Superior temporal gyrus (tissue), 1 donor: Measurements from ENCODE around the gene CHST11.
"Not testable (repeated sequence)": the region's sequence is repeated elsewhere in the genome, so short reads cannot be mapped to it uniquely, and the experiment has no call there.

Source experiments
- DNase-seq: peaks from one replicate; pipeline ENCODE4 v3.0.0-alpha.2; 2016; ENCODE audit errors: extremely low spot score

CHST11 gene

DNA sequence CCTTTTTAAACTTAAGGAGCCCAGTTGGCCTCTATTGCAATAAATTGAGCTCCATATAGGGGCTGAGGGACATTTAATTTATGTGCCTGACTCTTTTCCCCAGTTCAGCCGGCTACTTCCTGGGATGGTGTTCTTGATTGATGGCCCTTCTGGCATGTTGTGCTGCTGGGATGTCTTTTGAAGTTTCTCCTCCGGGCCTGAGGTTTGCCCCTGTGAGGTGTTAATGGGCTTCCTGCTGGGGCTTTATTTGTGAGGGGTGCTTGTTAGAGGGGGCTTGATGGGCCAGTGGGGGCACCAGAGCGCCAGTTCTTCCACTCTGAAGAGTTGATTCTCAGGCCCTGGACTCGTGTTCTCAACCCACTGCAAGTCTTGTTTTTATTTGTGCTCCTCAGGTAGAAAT is 69.6 kb downstream of the CHST11 start:
- no peak for DNase-seq

DNA sequence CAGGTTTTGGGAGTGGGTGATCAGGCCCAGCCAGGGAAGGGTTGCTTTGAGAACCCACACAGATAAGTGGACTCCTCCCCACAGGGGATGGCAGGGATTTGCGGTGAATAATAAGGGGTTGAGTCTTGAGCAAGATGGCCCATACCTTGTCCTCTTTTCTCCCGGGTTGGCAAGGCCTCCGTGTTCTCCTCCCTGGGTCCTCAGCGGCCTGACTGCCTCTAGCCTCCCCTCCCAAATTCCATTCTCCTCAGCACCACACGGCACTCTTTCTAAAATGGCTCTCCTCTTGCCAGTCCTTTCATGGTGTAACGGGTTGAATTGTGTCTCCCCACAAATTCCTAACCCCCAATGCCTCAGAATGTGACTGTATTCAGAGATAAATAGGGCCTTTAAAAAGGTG is 70.0 kb downstream of the CHST11 start:
- no peak for DNase-seq

GRCh38 chr12:104527653-104528052 is 70.9 kb downstream of the CHST11 start:
- DNase-seq: not testable (repeated sequence)

GRCh38 chr12:104529130-104529874 is 72.6 kb downstream of the CHST11 start:
- DNase-seq: no peak

GRCh38 chr12:104532636-104533035 is 75.9 kb downstream of the CHST11 start:
- no peak for DNase-seq

DNA sequence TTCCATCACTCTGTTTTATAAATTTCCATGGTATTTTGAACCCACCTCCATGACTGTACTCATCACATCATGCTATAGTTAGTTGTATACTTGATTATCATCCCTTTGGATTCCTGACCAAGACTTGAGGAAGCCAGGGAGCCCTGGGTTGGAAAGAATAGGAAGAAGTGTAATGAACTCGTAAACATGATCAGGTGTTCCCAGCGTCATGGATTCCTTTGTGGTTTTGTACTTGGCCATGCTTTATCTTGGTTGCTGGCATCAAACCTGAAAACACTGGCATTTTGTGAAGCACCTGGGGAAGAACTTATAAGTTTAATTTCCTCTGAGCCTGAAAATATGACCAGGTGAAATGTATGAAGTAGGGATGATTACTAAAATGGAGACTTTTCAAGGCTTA is 76.4 kb downstream of the CHST11 start:
- DNase-seq: no peak

DNA sequence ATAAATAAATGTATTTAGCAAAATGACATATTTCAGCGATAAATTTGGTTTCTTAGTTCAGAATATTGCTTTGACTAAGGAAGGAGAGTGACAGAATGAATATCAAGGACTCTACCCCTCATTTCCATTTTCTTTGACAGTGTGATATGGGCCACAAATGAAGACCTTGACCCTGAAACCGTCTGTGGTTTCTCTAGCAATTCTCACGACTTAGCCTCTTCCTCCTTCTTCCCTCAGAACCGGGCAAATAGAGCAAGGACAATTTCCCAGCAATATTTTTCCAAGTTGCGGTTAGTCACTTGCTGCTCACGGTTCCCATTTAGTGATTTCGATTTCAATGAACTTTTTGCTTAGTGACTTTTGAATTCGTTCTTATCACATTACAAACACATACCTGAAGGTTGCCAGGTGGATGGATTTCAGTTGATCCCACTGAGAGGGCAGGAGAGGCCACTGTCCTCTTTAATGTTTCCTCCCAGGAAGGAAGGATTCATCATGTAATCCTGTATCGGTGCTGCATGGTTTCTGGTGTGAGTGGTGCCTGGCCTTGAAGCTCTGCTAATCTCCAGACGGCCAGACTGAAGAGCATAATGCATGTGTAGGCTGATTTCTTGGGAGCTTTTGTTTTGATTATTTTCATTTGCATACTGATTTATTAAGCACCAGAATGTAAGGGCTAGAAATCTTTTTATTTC is 77.6 kb downstream of the CHST11 start:
- no peak for DNase-seq

GRCh38 chr12:104534857-104535248 is 78.1 kb downstream of the CHST11 start:
- DNase-seq: no peak

GRCh38 chr12:104535369-104535768 is 78.6 kb downstream of the CHST11 start:
- DNase-seq: no peak

DNA sequence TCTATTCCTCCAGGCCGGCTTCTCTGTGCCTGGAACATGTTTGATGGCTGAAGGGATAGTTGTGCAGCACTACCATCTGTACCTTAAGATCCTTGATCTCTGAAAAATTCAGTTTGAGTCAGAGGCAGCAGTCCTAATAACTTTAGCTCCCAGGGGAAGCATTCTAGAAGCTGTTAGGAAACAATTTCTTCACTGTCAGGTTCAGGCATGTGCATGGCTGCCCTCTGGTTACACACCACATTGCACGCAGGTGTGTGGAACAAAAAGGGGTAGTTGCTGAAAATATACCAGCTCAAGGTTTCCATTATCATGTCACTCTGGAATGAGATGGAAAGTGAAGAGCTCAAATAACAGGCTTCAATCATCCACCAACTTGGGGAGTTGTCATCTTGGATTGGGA is 80.1 kb downstream of the CHST11 start:
- no peak for DNase-seq

- no peak for DNase-seq
Observed at GRCh38 chr12:104538056-104538455, 81.3 kb downstream of the CHST11 start.

GRCh38 chr12:104538891-104539462 is 82.2 kb downstream of the CHST11 start:
- no peak for DNase-seq

DNA sequence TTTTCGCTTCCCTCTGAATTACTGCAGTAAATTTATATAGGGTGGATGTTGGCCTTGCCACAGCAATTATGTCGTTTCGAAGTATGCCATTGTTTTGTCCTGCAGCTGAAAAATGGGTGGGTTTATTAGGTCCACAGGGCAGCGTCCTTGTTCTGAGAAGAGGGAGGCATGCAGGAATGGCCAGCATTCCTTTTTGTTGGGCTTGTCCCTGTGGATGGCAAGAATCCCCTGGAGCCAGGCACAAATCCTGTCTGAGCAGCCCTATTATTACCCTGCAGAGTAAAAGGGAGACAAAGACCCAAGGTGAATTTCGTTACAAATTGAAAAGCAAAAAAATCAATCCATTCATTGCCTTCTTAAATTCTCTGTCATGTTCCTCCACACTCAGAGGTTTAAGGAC is 88.1 kb downstream of the CHST11 start:
- no peak for DNase-seq

- no peak for DNase-seq
Observed at GRCh38 chr12:104546575-104546974, 89.8 kb downstream of the CHST11 start.

- no peak for DNase-seq
Observed at GRCh38 chr12:104547235-104547634, 90.5 kb downstream of the CHST11 start.

GRCh38 chr12:104549815-104550480 is 93.2 kb downstream of the CHST11 start:
- no peak for DNase-seq

GRCh38 chr12:104551313-104551931 is 94.7 kb downstream of the CHST11 start:
- no peak for DNase-seq

GRCh38 chr12:104553421-104553820 is 96.7 kb downstream of the CHST11 start:
- DNase-seq: no peak

GRCh38 chr12:104555648-104556047 is 98.9 kb downstream of the CHST11 start:
- DNase-seq: no peak

DNA sequence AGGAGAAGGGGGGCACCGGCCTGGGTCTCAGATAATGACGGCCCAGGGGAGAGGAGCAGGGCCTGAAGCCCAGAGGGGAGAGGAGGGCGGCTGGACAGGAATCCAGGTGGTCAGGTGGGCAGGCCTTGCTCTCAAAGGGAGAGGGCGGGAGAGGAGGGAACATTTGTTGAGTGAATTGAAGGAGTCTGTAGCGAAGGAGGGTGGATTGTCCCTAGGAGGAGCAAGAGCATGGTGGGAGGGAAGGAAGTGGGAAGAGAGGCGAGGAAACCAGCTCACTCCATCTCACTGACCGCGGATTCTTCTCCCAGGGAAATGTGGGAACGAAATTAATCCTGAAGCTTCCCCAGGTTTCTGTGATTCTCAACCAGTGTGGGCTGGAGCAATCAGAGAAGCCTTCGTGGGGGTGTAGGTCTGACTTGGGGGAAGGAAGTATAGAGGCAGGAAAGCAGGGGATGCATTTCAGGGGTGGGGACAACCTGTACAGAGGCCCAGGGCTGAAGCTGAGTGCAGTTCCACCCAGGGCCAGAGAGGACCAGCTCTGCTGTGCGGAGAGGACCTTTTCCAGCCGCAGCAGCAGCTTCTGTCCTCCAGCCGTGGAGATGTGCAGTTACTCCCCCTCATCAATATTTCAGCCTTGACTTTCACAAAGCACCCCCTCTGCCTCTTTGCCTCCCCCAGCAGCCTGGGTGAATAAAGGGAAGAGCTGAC is 100.9 kb downstream of the CHST11 start:
- DNase-seq: no peak

DNA sequence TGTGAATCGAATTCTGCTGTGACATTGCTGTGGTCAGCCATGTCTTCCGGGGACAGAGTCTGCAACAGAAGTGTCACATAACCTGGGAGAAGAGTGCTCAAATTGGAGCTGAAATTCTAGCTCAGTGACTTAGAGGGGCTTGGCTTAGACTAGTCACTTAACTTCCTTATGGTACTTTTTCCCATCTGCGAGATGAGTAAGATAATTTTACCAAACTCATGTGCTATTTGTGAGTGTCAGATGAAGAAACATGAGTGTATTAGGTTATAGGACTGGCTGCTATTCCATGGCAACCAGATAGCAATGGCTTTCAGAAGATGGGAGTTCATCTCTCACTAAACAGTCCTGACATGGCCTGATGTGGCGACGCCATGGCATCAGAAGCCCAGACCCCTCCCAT is 104.1 kb downstream of the CHST11 start:
- DNase-seq: no peak
